Activated T-cell treated with anti-CD3 and anti-CD28 coated beads for 1 hour (primary cell): Measurements from ENCODE around the gene DDX4.

Experiments used
- DNase-seq: peaks from one replicate; pipeline ENCODE4 v3.0.0-alpha.2; 2020; ENCODE audit warnings: low read depth

Gene DDX4

DNA sequence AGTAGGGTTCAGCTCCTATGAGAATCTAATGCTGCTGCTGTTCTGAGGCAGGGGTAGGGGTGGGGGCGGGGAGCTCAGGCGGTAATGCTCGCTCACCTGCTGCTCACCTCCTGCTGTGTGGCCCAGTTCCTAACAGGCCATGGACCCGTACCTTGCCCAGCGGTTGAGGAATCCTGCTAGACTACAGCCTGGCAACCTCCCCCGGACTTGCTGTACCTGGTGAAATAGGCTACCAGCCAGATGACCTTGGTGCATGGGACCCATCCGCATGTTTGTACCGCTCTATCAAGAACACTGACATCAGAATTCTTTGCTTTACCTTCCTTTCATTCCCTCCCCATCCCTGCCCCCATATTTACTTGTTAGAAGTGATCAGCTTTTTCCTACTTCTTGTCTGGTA lies 128.6 kb downstream of the DDX4 start:
- DNase-seq, result no peak
